Activated T-cell treated with anti-CD3 and anti-CD28 coated beads, Interleukin-2, amount 50 U/mL, for 72 hours (primary cell): ENCODE data around the gene DCC. TPM values are rescaled to one million over a fixed set of nuclear protein-coding genes. Genes with fewer than 3 reads are reported as not detected.

Experiments
- ATAC-seq, 2 donors: fragments of 150-1000 bp; cut with Tn5 transposase; replicated peaks in 1 of 2; 2 replicates each; pipeline ENCODE4 v1.10.0; 2021; ENCODE audit warnings: moderate library complexity in 2 of 2, mild to moderate bottlenecking in 1 of 2
- DNase-seq, 2 donors: peaks; one replicate each; pipeline ENCODE4 v3.0.0; 2021 to 2022; ENCODE audit warnings: mixed read lengths in 1 of 2
- H3K27ac Mint-ChIP-seq: one replicate; pipeline ENCODE4 v1.8.0; 2022; ENCODE audit warnings: mild to moderate bottlenecking, moderate library complexity, mixed read lengths
- H3K27me3 Mint-ChIP-seq: one replicate; pipeline ENCODE4 v1.8.0; 2022; ENCODE audit warnings: low read depth, mixed read lengths
- H3K36me3 Mint-ChIP-seq, 2 donors: one replicate each; pipeline ENCODE4 v1.8.0; 2022; ENCODE audit warnings: mixed read lengths in 2 of 2, mild to moderate bottlenecking in 1 of 2; ENCODE audit not compliant: insufficient read depth in 2 of 2
- H3K4me1 Mint-ChIP-seq: one replicate; pipeline ENCODE4 v1.8.0; 2022; ENCODE audit warnings: low read depth, mixed read lengths
- H3K4me3 Mint-ChIP-seq, 2 donors: one replicate each; pipeline ENCODE4 v1.8.0; 2022; ENCODE audit warnings: mild to moderate bottlenecking in 2 of 2, mixed read lengths in 2 of 2, moderate library complexity in 2 of 2
- H3K9me3 Mint-ChIP-seq, 2 donors: one replicate each; pipeline ENCODE4 v1.8.0; 2022; ENCODE audit warnings: mixed read lengths in 2 of 2
- total RNA-seq, 2 donors: library from RNA; stranded (reverse); gene quantifications; one replicate each; pipeline ENCODE4 v1.2.3, GENCODE V29; 2022

Gene DCC
- total RNA-seq, 2 donors from 2014 or later, result not detected

GRCh38 chr18:53114441-53114840 is 774.4 kb downstream of the DCC start:
- Mint-ChIP-seq H3K27ac (no peak overlapping the region), H3K9me3 (peaks cover 3 to 5% of the 10 kb centered on the region in 2 donors), H3K4me1 (no peaks in the 10 kb centered on the region), H3K27me3 (no peaks in the 10 kb centered on the region), H3K36me3 (no peaks in the 10 kb centered on the region), H3K4me3 (no peak overlapping the region)
- DNase-seq (no peak), ATAC-seq (no peak)

- DNase-seq (no peak), ATAC-seq (no peak)
- Mint-ChIP-seq H3K36me3 (no peaks in the 10 kb centered on the region), H3K27me3 (no peaks in the 10 kb centered on the region), H3K4me3 (no peak overlapping the region), H3K27ac (no peak overlapping the region), H3K4me1 (no peaks in the 10 kb centered on the region), H3K9me3 (peaks cover 3 to 4% of the 10 kb centered on the region in 2 donors)
These were observed 776.0 kb downstream of the DCC start for GRCh38 chr18:53115876-53116585.

GRCh38 chr18:53117851-53118250 is 777.9 kb downstream of the DCC start:
- no peaks in the 10 kb centered on the region for H3K27me3 Mint-ChIP-seq
- no peak overlapping the region for H3K4me3 Mint-ChIP-seq
- H3K36me3 Mint-ChIP-seq, result no peaks in the 10 kb centered on the region
- H3K4me1 Mint-ChIP-seq, result no peaks in the 10 kb centered on the region
- no peak overlapping the region for H3K27ac Mint-ChIP-seq
- peaks cover 4 to 5% of the 10 kb centered on the region in 2 donors for H3K9me3 Mint-ChIP-seq
- ATAC-seq (no peak), DNase-seq (no peak)

- H3K27ac Mint-ChIP-seq, result no peak overlapping the region
- H3K4me3 Mint-ChIP-seq, result no peak overlapping the region
- H3K36me3 Mint-ChIP-seq, result no peaks in the 10 kb centered on the region
- DNase-seq (no peak), ATAC-seq (no peak)
- H3K4me1 Mint-ChIP-seq, result no peaks in the 10 kb centered on the region
- peaks cover 5 to 7% of the 10 kb centered on the region in 2 donors for H3K9me3 Mint-ChIP-seq
- no peaks in the 10 kb centered on the region for H3K27me3 Mint-ChIP-seq
These were observed 786.2 kb downstream of the DCC start for GRCh38 chr18:53126210-53126609.

DNA sequence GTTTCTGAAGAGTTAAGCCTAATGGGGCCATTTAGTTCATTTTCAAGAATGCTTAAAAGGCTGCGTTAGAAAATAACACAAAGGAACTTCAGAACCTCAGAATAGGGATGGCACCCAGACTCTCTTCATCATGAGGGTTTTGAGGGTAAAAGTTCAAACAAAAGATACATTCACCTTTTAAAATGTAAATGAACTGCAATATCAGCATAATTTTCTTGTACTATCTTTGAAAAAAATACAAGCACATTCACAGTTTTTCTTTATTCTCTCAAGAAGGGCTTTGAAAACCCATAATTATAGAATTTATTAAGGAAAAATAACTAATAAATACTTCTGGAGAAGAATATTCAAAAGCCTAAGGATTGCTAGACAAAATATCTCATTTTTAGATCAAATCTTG is 791.0 kb downstream of the DCC start:
- ATAC-seq, result no peak
- H3K4me3 Mint-ChIP-seq, result no peak overlapping the region
- no peaks in the 10 kb centered on the region for H3K4me1 Mint-ChIP-seq

GRCh38 chr18:53134711-53135110 is 794.7 kb downstream of the DCC start:
- Mint-ChIP-seq H3K4me3 (no peak overlapping the region), H3K4me1 (no peaks in the 10 kb centered on the region), H3K27ac (no peak overlapping the region), H3K9me3 (peaks cover 5 to 12% of the 10 kb centered on the region in 2 donors), H3K27me3 (no peaks in the 10 kb centered on the region), H3K36me3 (no peaks in the 10 kb centered on the region)
- ATAC-seq (no peak), DNase-seq (no peak)

More for the DNA sequence above, 791.0 kb downstream of the DCC start:
- Mint-ChIP-seq H3K27ac (no peak overlapping the region), H3K27me3 (no peaks in the 10 kb centered on the region), H3K9me3 (peaks cover 5 to 9% of the 10 kb centered on the region in 2 donors), H3K36me3 (no peaks in the 10 kb centered on the region)
- DNase-seq, result no peak

- Mint-ChIP-seq H3K4me3 (no peak overlapping the region), H3K4me1 (no peaks in the 10 kb centered on the region), H3K27ac (no peak overlapping the region), H3K36me3 (no peaks in the 10 kb centered on the region), H3K27me3 (no peaks in the 10 kb centered on the region), H3K9me3 (peaks cover 5 to 10% of the 10 kb centered on the region in 2 donors)
- ATAC-seq (no peak), DNase-seq (no peak)
These were observed 795.7 kb downstream of the DCC start for GRCh38 chr18:53135654-53136053.

- no peaks in the 10 kb centered on the region for H3K4me1 Mint-ChIP-seq
- no peaks in the 10 kb centered on the region for H3K27me3 Mint-ChIP-seq
- no peak for ATAC-seq
- peaks cover 0 to 5% of the 10 kb centered on the region in 2 donors for H3K9me3 Mint-ChIP-seq
- H3K36me3 Mint-ChIP-seq, result peaks cover 0 to 2% of the 10 kb centered on the region in 2 donors
- H3K27ac Mint-ChIP-seq, result no peak overlapping the region
- no peak overlapping the region for H3K4me3 Mint-ChIP-seq
- DNase-seq, result no peak
These were observed 799.9 kb downstream of the DCC start for GRCh38 chr18:53139746-53140500.

GRCh38 chr18:53142005-53142404 is 802.0 kb downstream of the DCC start:
- Mint-ChIP-seq H3K27me3 (no peaks in the 10 kb centered on the region), H3K36me3 (peaks cover 0 to 2% of the 10 kb centered on the region in 2 donors), H3K9me3 (peaks cover 2 to 3% of the 10 kb centered on the region in 2 donors), H3K27ac (no peak overlapping the region), H3K4me1 (no peaks in the 10 kb centered on the region), H3K4me3 (no peak overlapping the region)
- no peak for ATAC-seq
- no peak for DNase-seq

- no peaks in the 10 kb centered on the region for H3K4me1 Mint-ChIP-seq
- H3K27ac Mint-ChIP-seq, result no peak overlapping the region
- no peak overlapping the region for H3K4me3 Mint-ChIP-seq
- peaks cover 5% of the 10 kb centered on the region in 2 donors for H3K9me3 Mint-ChIP-seq
- DNase-seq (no peak), ATAC-seq (no peak)
- H3K36me3 Mint-ChIP-seq, result peaks cover 0 to 2% of the 10 kb centered on the region in 2 donors
- H3K27me3 Mint-ChIP-seq, result no peaks in the 10 kb centered on the region
These were observed 807.5 kb downstream of the DCC start for GRCh38 chr18:53147472-53147871.

DNA sequence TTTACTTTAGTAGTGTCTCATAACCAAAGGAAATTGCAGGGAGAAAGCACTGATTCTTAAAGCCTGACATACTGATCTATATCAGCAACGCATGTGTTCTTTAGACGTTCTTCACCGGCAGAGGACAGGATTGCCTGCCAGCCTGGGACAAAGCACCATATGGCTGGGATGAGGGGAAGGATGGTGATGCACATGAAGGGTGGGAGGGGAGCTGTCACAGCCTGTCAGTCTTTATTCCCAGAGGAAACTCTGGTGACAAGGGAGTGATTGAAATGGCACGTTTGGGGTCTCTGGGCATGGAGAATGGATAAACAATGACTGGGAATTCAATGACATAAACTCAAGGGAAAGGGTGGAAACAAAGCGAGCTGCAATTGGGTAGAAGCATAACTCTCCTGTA is 808.1 kb downstream of the DCC start:
- Mint-ChIP-seq H3K27ac (no peak overlapping the region), H3K36me3 (peaks cover 0 to 2% of the 10 kb centered on the region in 2 donors), H3K27me3 (no peaks in the 10 kb centered on the region), H3K9me3 (peaks cover 5 to 7% of the 10 kb centered on the region in 2 donors), H3K4me3 (no peak overlapping the region), H3K4me1 (no peaks in the 10 kb centered on the region)
- no peak for ATAC-seq
- DNase-seq, result no peak

DNA sequence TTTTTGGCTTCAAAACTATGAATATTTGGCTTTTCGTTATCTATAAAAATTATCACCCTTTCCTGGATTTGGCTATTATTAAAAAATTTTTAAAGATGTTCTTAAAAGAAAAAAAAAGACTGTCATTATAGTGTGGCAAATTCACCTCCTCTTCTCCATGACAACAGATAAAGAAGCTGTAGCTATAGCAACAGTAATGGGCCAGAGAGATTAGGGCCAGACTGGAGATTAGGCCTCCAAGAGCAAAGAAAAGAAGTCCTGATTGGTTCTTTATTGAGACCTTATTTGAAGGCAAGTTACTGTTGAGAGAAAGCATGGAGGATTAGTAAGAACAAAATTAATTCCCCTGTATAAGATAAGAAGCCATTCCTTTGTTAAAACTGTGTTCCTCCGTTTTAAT is 812.5 kb downstream of the DCC start:
- ATAC-seq (no peak), DNase-seq (no peak)
- Mint-ChIP-seq H3K4me1 (no peaks in the 10 kb centered on the region), H3K27ac (no peak overlapping the region), H3K36me3 (no peaks in the 10 kb centered on the region), H3K4me3 (no peak overlapping the region), H3K9me3 (peaks cover 4 to 9% of the 10 kb centered on the region in 2 donors), H3K27me3 (no peaks in the 10 kb centered on the region)

- Mint-ChIP-seq H3K27me3 (no peaks in the 10 kb centered on the region), H3K9me3 (peaks cover under 1 to 6% of the 10 kb centered on the region in 2 donors), H3K36me3 (no peaks in the 10 kb centered on the region), H3K27ac (no peak overlapping the region), H3K4me3 (no peak overlapping the region), H3K4me1 (no peaks in the 10 kb centered on the region)
- ATAC-seq, result no peak
- DNase-seq, result no peak
These were observed 813.3 kb downstream of the DCC start for GRCh38 chr18:53153281-53153680.
